Measurements from ENCODE around the gene SEMG2. TPM values are rescaled to one million over a fixed set of nuclear protein-coding genes. Genes with fewer than 3 reads are reported as not detected.

The SEMG2 gene
- total and polyA plus RNA-seq, 12 donors, result not detected

DNA sequence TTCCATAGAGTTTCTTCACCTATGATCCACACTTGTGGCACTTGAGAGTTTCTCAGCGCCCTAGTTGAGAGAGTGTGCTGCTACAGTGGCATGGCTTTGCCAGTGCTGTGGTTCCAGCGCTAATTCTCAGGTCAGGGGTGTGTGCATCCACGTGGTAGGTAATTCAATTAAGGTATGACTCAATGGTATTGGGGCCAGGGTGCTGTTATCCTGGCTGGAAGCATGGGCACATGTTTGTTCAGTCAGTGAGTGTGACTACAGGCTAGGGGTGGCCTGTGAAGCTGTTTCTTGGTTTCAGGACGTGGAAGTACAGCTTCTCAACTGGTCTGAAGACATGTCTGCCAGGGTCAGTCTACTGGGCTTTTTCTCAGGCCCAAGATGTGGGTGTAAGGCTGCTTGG, 3.0 kb upstream of the SEMG2 start:
- 54 to 76% (median 71%) methylated on average over 4 of the region's 4 CpGs for WGBS, 4 donors
- Histone ChIP-seq H3K4me1 (replicated peaks in 1 of 2) (no peaks in the 10 kb centered on the region), H3K4me3 (no peak overlapping the region), H3K27ac (no peak overlapping the region), H3K27me3 (no peaks in the 10 kb centered on the region), H3K9me3 (replicated peaks in 1 of 3) (no peaks in the 10 kb centered on the region), H3K36me3 (replicated peaks in 1 of 2) (no peaks in the 10 kb centered on the region)
- TF ChIP-seq, protein P1, sequence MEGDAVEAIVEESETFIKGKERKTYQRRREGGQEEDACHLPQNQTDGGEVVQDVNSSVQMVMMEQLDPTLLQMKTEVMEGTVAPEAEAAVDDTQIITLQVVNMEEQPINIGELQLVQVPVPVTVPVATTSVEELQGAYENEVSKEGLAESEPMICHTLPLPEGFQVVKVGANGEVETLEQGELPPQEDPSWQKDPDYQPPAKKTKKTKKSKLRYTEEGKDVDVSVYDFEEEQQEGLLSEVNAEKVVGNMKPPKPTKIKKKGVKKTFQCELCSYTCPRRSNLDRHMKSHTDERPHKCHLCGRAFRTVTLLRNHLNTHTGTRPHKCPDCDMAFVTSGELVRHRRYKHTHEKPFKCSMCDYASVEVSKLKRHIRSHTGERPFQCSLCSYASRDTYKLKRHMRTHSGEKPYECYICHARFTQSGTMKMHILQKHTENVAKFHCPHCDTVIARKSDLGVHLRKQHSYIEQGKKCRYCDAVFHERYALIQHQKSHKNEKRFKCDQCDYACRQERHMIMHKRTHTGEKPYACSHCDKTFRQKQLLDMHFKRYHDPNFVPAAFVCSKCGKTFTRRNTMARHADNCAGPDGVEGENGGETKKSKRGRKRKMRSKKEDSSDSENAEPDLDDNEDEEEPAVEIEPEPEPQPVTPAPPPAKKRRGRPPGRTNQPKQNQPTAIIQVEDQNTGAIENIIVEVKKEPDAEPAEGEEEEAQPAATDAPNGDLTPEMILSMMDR (IDR thresholded peaks at IDR 0.05), result no peak
- no peak for TF ChIP-seq POLR2A (IDR thresholded peaks at IDR 0.05)
- intact Hi-C loops (cut with DNase I), result no loop called here
- DNase-seq, result no peak

DNA sequence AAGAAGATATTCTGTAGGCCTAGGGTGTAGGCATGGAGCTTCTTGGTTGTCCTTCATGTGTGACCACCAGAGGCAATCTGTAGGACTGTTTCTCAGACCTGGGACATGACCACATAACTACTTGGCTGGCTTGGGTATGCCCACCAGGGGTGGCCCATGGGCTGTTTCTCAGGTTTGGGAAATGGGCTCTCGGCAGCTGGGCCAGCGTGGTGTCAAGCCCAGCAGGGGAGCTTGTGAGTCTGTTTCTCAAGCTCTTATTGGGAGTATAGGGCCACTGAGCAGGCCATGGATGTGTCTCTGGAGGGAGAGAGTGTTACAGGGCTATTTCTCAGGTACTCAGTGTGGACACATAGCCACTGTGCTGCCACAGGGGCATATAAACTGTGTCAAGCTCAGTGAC, 2.5 kb upstream of the SEMG2 start:
- Histone ChIP-seq H3K27ac (no peak overlapping the region), H3K4me1 (replicated peaks in 1 of 2) (no peaks in the 10 kb centered on the region), H3K36me3 (replicated peaks in 1 of 2) (no peaks in the 10 kb centered on the region), H3K9me3 (replicated peaks in 1 of 3) (no peaks in the 10 kb centered on the region), H3K4me3 (no peak overlapping the region), H3K27me3 (no peaks in the 10 kb centered on the region)
- no peak for DNase-seq
- intact Hi-C loops (cut with DNase I), result no loop called here
- 73 to 100% (median 85%) methylated on average over 2 of the region's 2 CpGs for WGBS, 4 donors
- no peak for TF ChIP-seq POLR2A (IDR thresholded peaks at IDR 0.05)
- TF ChIP-seq, protein P1 (IDR thresholded peaks at IDR 0.05), result no peak

DNA sequence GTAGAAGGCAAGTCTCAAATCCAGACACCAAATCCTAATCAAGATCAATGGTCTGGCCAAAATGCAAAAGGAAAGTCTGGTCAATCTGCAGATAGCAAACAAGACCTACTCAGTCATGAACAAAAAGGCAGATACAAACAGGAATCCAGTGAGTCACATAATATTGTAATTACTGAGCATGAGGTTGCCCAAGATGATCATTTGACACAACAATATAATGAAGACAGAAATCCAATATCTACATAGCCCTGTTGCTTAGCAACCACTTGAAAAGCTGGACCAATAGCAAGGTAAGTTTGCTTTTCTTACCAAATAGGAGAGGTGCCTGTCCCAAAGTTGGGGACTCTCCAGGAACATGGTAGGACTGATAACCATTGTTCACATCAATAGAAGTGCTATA, 2.0 kb downstream of the SEMG2 start:
- Histone ChIP-seq H3K36me3 (replicated peaks in 1 of 2) (no peaks in the 10 kb centered on the region), H3K4me3 (no peak overlapping the region), H3K27ac (no peak overlapping the region), H3K9me3 (replicated peaks in 1 of 3) (no peaks in the 10 kb centered on the region), H3K4me1 (replicated peaks in 1 of 2) (no peaks in the 10 kb centered on the region), H3K27me3 (peaks cover 2% of the 10 kb centered on the region)
- intact Hi-C loops (cut with DNase I), result no loop called here
- no peak for TF ChIP-seq POLR2A (IDR thresholded peaks at IDR 0.05)
- TF ChIP-seq, protein P1 (IDR thresholded peaks at IDR 0.05), result no peak
- DNase-seq, result no peak

DNA sequence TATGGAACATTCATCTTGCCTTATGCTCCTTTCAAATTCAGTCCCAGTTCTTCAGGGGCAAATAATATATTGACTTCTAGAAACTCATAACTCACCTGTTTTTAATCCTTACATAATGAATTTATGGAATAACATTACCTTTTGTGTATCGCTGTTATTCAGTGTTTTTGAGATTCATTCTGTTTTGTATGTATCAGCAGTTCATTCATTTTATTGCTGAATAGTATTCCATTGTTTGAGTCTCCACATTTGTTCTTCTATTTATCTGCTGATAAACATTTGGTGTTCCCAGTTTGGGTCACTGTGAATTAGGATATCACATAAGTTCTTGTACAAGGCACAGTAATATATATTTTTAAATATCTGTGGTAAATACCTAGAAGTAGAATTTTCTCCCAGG, 5.1 kb downstream of the SEMG2 start:
- Histone ChIP-seq H3K4me3 (no peak overlapping the region), H3K9me3 (replicated peaks in 1 of 3) (no peaks in the 10 kb centered on the region), H3K27ac (no peak overlapping the region), H3K27me3 (peaks cover 9% of the 10 kb centered on the region), H3K36me3 (replicated peaks in 1 of 2) (no peaks in the 10 kb centered on the region), H3K4me1 (replicated peaks in 1 of 2) (no peaks in the 10 kb centered on the region)
- 68 to 81% (median 79%) methylated on average over 1 of the region's 1 CpG for WGBS, 4 donors
- no peak for DNase-seq
- TF ChIP-seq, protein P1 (IDR thresholded peaks at IDR 0.05), result no peak
- no peak for TF ChIP-seq POLR2A (IDR thresholded peaks at IDR 0.05)
- intact Hi-C loops (cut with DNase I), result no loop called here
